Right ventricle myocardium inferior (tissue), 1 donor: Measurements from ENCODE around the gene PTPRO. TPM values are rescaled to one million over a fixed set of nuclear protein-coding genes. Genes with fewer than 3 reads are reported as not detected.

Source experiments
- ATAC-seq: fragments of 200-7000 bp; cut with Tn5 transposase; one replicate; pipeline ENCODE4 v1.9.1; 2020; ENCODE audit warnings: mild to moderate bottlenecking, moderate library complexity
- DNase-seq: peaks from one replicate; pipeline ENCODE4 v3.0.0; 2021; ENCODE audit errors: missing footprints
- intact Hi-C: fragments of 100-400 bp; cut with DNase I; formaldehyde crosslinking; loops from one replicate; pipeline ENCODE4 v1.11.0; 2022
- total RNA-seq: library from RNA; stranded (reverse); fragmentation: NEBNext Ultra II Directional; extraction: Animal tissue kit (Norgen Biotek cat#: 25700); gene quantifications from one replicate; pipeline ENCODE4 v1.2.1, GENCODE V29; 2021
- donor health status: DM: no; HTN: yes; CAD: no; lungs with severe emphysema.

The PTPRO gene
- total RNA-seq, 1 donor from 2014 or later = 1.3 TPM

GRCh38 chr12:15495746-15496145, 173.4 kb downstream of the PTPRO start:
- ATAC-seq (no peak), DNase-seq (no peak)
- intact Hi-C loops = no loop called here

- DNase-seq (no peak), ATAC-seq (no peak)
- intact Hi-C loops = no loop called here
Measured at GRCh38 chr12:15496738-15497137, 174.4 kb downstream of the PTPRO start.

- ATAC-seq = no peak
- DNase-seq = no peak
- intact Hi-C loops = no loop called here
Measured at GRCh38 chr12:15497671-15498292, 175.5 kb downstream of the PTPRO start.

- no peak for ATAC-seq
- intact Hi-C loops = no loop called here
- no peak for DNase-seq
Measured at GRCh38 chr12:15502211-15502610, 179.9 kb downstream of the PTPRO start.

GRCh38 chr12:15505616-15506015, 183.3 kb downstream of the PTPRO start:
- DNase-seq = no peak
- intact Hi-C loops = no loop called here
- no peak for ATAC-seq

GRCh38 chr12:15515010-15515409, 192.7 kb downstream of the PTPRO start:
- no peak for ATAC-seq
- intact Hi-C loops = no loop called here
- DNase-seq = no peak

GRCh38 chr12:15520083-15520482, 197.8 kb downstream of the PTPRO start:
- ATAC-seq (no peak), DNase-seq (no peak)
- intact Hi-C loops = loop anchor here (5.0 kb wide), 1 partner anchor 243 kb away; no protein-coding TSS in a partner anchor

GRCh38 chr12:15520844-15521243, 198.5 kb downstream of the PTPRO start:
- DNase-seq = no peak
- ATAC-seq = no peak
- intact Hi-C loops = loop anchor here (5.0 kb wide), 1 partner anchor 244 kb away; no protein-coding TSS in a partner anchor

GRCh38 chr12:15522574-15523187, 200.4 kb downstream of the PTPRO start:
- DNase-seq (no peak), ATAC-seq (no peak)
- intact Hi-C loops = loop anchor here (5.0 kb wide), 1 partner anchor 245 kb away; no protein-coding TSS in a partner anchor

GRCh38 chr12:15525441-15525840, 203.1 kb downstream of the PTPRO start:
- DNase-seq (no peak), ATAC-seq (no peak)
- intact Hi-C loops = no loop called here

- DNase-seq (no peak), ATAC-seq (no peak)
- intact Hi-C loops = no loop called here
Measured at GRCh38 chr12:15526033-15526432, 203.7 kb downstream of the PTPRO start.

- intact Hi-C loops = no loop called here
- DNase-seq (no peak), ATAC-seq (peak; percentile 34)
Measured at GRCh38 chr12:15527201-15528080, 205.1 kb downstream of the PTPRO start.

- ATAC-seq (no peak), DNase-seq (no peak)
- intact Hi-C loops = no loop called here
Measured at GRCh38 chr12:15528666-15529065, 206.4 kb downstream of the PTPRO start.

GRCh38 chr12:15530361-15530760, 208.1 kb downstream of the PTPRO start:
- ATAC-seq (no peak), DNase-seq (no peak)
- intact Hi-C loops = loop anchor here (5.0 kb wide), 2 partner anchors 52 to 327 kb away; no protein-coding TSS in a partner anchor

GRCh38 chr12:15532364-15532977, 210.2 kb downstream of the PTPRO start:
- DNase-seq = no peak
- peak; percentile 59 for ATAC-seq
- intact Hi-C loops = loop anchor here (5.0 kb wide), 2 partner anchors 50 to 325 kb away; no protein-coding TSS in a partner anchor

- intact Hi-C loops = loop anchor here (5.0 kb wide), 2 partner anchors 48 to 323 kb away; no protein-coding TSS in a partner anchor
- peak; percentile 56 for ATAC-seq
- DNase-seq = no peak
Measured at GRCh38 chr12:15534322-15534721, 212.0 kb downstream of the PTPRO start.

GRCh38 chr12:15534874-15535273, 212.6 kb downstream of the PTPRO start:
- intact Hi-C loops = loop anchor here (5.0 kb wide), 2 partner anchors 47 to 322 kb away; no protein-coding TSS in a partner anchor
- DNase-seq (no peak), ATAC-seq (no peak)

- intact Hi-C loops = no loop called here
- DNase-seq = no peak
- ATAC-seq = no peak
Measured at GRCh38 chr12:15535352-15535781, 213.1 kb downstream of the PTPRO start.

GRCh38 chr12:15536446-15536845, 214.1 kb downstream of the PTPRO start:
- no peak for DNase-seq
- no peak for ATAC-seq
- intact Hi-C loops = no loop called here
